COLO668 (cell line): ENCODE data around the gene CFAP251.
"Not testable (repeated sequence)": the region's sequence is repeated elsewhere in the genome, so short reads cannot be mapped to it uniquely, and the experiment has no call there.

Source experiments
- DNase-seq: peaks from one replicate; lab custom pipeline; 2025; ENCODE audit not compliant: unreplicated experiment; lab: John Stamatoyannopoulos, UW

CFAP251 gene

DNA sequence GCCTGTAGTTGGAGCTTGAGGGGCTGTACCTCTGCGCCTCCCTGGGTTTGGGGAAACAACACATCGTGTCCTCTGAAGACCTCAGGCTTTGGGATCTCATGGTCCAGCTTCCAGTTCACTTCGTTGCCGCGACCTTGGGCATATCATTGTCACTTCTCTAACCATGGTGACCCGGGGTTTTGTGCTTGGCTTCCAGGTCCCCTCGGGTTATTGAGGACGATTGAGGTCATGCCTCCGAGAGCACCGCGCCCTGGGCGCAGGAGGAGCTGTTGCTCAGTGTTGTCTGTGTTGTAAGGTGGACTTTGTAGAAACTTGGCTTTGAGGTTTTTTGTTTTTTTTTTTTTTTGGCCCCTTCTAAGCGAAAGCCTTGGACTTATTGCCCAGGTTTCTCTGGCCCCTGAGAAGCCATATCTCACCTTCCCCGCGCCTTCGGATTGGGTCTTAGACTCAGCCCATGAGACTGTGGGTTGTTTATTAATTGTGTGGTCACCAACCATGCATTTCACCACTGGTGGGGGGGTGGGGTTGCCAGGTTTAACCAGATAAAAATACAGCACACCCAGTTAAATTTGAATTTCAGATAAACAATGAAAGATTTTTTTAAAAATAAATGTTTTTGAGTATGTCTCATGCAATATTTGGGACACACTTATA is 105.9 kb downstream of the CFAP251 start:
- DNase-seq: no peak

DNA sequence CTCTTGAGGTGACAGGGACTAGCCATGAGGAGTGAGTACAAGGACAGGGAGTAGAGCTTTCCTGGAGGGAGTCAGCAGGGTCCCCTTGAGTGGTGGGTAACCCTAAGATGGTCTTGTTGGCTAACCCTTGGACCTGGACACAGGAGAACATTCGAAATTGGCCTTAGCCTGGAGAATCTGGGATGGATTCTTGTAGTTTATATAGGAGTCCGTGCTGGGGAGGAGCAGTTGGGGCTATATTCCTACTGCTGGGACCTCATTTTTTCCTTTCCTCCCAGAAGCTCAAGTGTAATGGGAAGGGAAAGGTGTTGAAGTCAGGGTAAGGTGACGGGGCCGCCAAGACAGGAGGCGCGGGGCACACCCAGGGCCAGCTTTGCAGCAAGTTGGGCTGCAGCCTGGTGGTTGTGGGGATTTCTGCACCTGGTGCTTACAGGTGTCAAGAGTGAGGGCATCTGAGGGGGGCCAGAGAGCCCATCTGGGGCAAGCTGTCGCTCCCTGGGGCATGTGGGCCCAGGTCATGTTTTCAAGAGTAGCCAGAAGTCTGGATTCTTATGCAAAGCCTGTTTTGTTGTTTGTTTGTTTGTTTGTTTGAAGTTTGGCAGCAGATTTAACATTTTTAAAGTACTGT is 108.4 kb downstream of the CFAP251 start:
- DNase-seq: no peak

- DNase-seq: no peak
These were observed 109.9 kb downstream of the CFAP251 start for GRCh38 chr12:122028165-122028904.

GRCh38 chr12:122028905-122029560 is 110.6 kb downstream of the CFAP251 start:
- DNase-seq: no peak

DNA sequence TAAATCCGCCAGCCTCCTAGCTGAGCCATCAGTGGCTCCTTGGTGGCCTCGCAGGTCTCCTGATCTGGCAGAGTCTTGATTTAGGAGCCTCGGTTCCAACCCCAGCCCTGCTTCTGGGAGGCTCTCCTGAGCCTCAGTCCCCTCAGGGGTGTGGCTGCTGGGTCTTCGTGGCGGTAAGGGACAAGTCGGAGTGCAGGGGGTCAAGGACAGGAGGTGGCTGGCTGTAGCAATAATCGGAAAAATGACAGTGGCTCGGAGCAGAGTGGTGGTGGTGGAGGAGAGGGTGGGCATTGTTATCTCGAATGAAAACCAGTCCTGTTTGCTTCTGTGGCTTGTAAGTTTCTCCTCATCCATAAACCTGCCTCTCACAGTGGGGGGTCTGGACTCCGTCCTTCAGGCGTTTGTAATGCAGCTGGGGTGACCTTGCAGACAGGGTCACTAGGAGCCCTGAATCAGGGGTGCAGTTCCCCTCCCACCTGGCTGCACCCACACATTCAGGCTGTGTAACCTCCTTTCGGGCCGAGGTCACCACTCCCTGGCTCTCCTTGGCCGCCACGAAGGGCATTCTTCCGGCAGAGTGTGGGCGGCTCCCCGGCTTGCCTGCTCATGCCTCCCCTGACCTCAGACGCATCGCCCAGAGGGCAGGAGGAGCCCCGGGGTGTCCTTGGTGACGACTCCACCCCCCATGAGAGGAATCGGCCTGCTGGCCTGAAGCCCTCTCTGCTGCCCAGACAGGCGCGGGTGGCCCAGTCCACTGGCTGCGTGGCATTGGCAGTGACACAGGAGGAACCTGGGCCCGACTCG is 111.4 kb downstream of the CFAP251 start:
- DNase-seq: no peak

- DNase-seq: no peak
These were observed 112.1 kb downstream of the CFAP251 start for GRCh38 chr12:122030424-122031035.

DNA sequence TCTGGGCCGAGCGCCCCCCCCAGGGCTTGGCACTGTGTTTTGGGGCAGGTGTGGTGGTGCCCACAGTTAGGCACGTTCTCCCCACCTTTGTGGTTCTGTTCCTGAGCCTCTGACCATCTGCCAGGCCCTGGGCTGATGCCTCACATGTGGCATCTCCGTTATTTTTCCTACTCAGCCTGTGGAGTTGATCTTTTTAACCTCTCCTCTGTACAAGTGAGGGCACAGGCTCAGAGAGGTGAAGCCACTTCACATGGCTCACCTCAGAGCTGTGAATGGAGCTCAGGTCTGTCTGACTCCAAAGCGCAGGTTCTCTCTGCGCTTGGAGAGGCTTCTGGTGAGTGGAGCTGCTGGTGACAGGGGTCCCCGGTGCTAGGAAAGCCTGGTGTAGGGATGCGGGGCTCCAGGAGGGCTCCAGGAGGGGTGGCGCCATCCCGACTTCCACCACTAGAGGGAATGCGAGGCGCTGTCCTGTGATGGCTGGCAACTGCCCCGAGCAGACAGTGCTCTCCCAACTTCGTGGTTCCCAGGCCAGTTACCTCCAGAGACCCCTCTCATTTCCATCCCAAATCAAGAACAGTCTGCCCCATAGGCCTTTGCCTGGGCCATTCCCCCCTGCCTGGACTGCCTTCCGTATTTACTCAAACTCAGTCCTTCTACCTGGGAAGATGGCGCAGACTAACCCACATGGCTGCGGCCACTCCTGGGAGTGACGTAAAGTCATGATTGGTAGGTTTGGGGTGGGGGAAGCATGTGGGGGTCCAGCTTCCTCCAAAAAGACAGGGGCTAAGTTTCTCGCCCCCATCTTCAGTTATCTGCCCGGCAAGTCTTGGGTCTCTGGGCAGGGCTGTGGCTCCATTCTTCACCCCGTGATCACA is 113.2 kb downstream of the CFAP251 start:
- peak; percentile 40 for DNase-seq

DNA sequence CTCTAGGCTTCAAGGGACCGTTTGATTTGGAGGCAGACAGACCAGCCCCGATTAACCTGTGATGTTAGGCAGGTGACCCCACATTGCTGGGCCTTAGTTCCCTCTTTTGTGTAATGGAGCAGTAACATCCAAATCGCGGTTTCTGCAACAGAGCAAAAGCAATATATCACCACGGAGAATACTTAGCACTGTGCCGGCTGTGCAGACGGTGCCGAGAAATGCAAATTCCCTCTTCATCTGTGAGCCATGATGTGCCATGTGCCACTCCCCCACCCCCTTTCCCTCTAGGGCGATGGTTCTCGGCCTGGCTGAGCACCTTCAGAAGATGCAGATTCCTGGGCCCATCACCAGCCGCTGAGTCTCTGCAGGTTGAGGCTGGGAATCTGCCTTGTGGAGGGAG is 114.2 kb downstream of the CFAP251 start:
- DNase-seq: no peak

DNA sequence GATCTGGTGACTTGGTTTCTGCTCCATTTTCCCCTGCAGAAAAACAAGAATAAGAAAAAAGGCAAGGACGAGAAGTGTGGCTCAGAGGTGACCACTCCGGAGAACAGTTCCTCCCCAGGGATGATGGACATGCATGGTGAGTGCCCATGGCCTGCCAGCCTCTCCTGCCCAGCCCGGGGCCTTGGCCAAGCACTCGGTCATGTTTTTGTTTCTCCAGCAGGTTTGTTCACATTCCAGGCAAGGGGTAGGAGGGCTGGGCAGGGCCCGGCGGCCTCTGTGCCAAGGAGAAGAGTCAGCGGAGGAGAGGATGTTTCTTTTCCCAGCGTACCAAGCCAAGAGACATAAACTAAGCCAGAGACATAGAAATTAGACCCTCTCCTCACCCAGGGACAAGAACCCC is 116.9 kb downstream of the CFAP251 start:
- no peak for DNase-seq

DNA sequence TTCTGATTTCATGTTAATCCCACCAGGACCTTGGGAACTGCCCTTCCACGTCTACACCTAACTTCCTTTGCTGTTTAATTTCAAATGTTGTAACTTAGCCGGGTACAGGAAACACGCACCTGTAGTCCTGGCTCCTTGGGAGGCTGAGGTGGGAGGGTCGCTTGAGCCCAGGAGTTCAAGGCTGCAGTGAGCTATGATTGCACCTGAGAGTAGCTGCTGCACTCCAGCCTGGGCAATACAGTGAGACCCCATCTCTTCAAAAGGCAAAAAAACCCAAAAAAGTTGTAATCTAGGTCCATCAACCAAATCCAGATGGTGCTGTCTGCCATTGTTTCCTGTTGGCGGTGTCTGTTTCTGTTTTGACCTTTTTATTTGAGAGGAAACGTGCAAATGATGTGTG is 117.8 kb downstream of the CFAP251 start:
- no peak for DNase-seq

GRCh38 chr12:122040579-122041386 is 122.4 kb downstream of the CFAP251 start:
- no peak for DNase-seq

DNA sequence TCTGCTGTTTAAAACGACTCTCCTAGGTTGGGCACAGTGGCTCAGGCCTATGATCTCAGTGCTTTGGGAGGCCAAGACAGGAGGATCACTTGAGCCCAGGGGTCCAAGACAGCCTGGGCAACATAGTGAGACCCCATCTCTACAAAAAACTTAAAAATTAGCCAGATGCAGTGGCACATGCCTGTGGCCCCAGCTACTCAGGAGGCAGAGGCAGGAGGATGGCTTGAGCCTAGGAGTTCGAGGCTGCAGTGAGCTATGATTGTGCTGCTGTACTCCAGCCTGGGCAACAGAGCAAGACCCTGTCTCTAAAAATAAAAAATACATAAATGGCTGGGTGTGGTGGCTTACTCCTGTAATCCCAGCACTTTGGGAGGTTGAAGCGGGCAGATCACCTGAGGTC is 123.1 kb downstream of the CFAP251 start:
- DNase-seq: not testable (repeated sequence)

- DNase-seq: no peak
These were observed 124.5 kb downstream of the CFAP251 start for GRCh38 chr12:122042910-122043309.

DNA sequence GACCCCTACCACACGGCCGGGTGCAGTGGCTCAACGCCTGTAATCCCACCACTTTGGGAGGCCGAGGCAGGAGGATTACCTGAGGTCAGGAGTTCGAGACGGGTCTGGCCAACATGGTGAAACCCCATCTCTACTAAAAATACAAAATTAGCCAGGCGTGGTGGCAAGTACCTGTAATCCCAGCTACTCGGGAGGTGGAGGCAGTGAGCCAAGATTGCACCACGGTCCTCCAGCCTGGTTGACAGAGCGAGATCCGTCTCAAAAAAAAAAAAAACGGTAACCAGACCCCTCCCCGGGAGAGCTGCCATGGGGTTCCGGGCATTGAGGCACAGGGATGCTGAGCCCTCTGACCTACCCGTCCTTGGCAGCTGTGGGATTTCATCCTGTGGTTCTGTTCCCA is 125.1 kb downstream of the CFAP251 start:
- DNase-seq: no peak

DNA sequence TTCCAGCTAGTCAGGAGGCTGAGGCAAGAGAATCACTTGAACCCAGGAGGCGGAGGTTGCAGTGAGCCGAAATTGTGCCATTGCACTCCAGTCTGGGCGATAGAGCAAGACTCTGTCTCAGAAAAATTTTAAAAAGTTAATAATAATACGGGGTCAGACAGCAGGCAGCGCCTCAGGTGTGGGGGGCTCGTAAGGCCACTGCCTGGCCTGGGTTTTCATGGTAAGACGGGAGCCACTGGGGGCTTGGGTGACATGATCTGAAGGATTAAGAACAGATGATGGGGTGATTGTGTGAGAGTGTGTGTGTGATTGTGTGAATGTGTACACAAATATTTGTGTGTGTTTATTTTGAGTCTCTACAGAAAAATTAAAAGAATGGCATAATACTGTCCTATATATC is 126.9 kb downstream of the CFAP251 start:
- no peak for DNase-seq

DNA sequence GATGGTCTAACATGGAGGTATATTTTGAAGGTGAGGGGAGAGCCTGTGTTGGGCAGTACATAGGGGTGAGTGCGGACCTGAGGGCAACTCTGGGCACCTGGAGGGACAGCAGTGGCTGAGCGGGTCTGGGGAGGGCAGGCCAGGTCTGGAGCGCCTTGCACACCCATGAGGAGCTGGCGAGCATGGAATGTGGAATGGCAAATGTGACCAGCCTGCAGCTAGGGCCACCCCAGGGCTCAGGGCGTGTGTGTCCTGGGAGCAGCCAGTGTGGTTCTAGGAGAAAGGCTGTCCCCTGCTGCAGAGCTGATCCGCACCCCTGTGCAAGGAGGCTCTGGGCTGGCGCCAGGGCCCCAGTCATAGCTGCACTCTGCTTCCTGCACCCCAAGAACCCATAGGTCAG is 127.8 kb downstream of the CFAP251 start:
- DNase-seq: no peak

GRCh38 chr12:122048151-122048550 is 129.8 kb downstream of the CFAP251 start:
- DNase-seq: no peak

GRCh38 chr12:122049827-122050226 is 131.4 kb downstream of the CFAP251 start:
- DNase-seq: no peak

- no peak for DNase-seq
These were observed 132.3 kb downstream of the CFAP251 start for GRCh38 chr12:122050706-122051105.
